ENCODE measurements around the gene TLN1.

- no peak for TF ChIP-seq CTCF (IDR thresholded peaks at IDR 0.05)
- TF ChIP-seq EP300 (IDR thresholded peaks at IDR 0.05) = no peak
- no peak for TF ChIP-seq POLR2AphosphoS5 (IDR thresholded peaks at IDR 0.05)
- no peak for TF ChIP-seq POLR2A (IDR thresholded peaks at IDR 0.05)
Observed at GRCh38 chr9:35711501-35712428, 20.2 kb downstream of the TLN1 start.

Data from suprapubic skin (tissue), 4 donors.